Endothelial cell of umbilical vein (primary cell): ENCODE data around the gene PIK3R1. TPM values are rescaled to one million over a fixed set of nuclear protein-coding genes. Genes with fewer than 3 reads are reported as not detected.

Source experiments
- BruUV-seq: library from RNA; stranded (reverse); fragments of 400-500 nt; replicated peaks from 2 replicates; lab custom pipeline; 2021; lab: Mats Ljungman, UMichigan
- CTCF ChIA-PET: fragments of 300-600, 350-600 bp; sonication (Branson Sonifier 250); formaldehyde crosslinking; loops from one replicate; lab custom pipeline; 2021; ENCODE audit warnings: antibody characterized with exemption, inconsistent platforms; lab: Charles Lee
- POLR2A ChIA-PET: fragments of 300-600, 350-600 bp; sonication (Branson Sonifier 250); formaldehyde crosslinking; loops from one replicate; lab custom pipeline; 2021; ENCODE audit warnings: antibody characterized with exemption, inconsistent platforms; lab: Charles Lee
- DNase-seq: peaks from one replicate; pipeline ENCODE4 v3.0.0-alpha.2; 2011; ENCODE audit warnings: low read depth, low spot score
- FAIRE-seq: peaks from 2 replicates; lab custom pipeline; 2011; peaks lifted over from hg19 to GRCh38; lab: Jason Lieb, UNC
- H2AFZ ChIP-seq: 2 replicates; pipeline ENCODE4 v1.6.0; 2012; ENCODE audit warnings: low read depth, low read length, control low read depth, inconsistent platforms
- H3K27ac ChIP-seq: 2 replicates; pipeline ENCODE4 v1.5.1; 2011; ENCODE audit warnings: low read depth, mild to moderate bottlenecking, control low read depth, low read length, moderate library complexity; ENCODE audit not compliant: insufficient read depth
- H3K27me3 ChIP-seq, 2 experiments: 2 replicates each; pipeline versions ENCODE4 v1.6.0 to v1.6.1; 2011; ENCODE audit warnings: low read length in 2 of 2, mixed read lengths in 1 of 2; ENCODE audit not compliant: control insufficient read depth in 2 of 2, insufficient read depth in 2 of 2
- H3K36me3 ChIP-seq, 2 experiments: 2 replicates in 1 of 2; 3 replicates in 1 of 2; pipeline ENCODE4 v1.5.1; 2011; ENCODE audit warnings: low read length in 2 of 2, mild to moderate bottlenecking in 1 of 2, moderate library complexity in 1 of 2; ENCODE audit not compliant: control insufficient read depth in 2 of 2, insufficient read depth in 2 of 2; ENCODE audit errors: extremely low read depth in 1 of 2
- H3K4me1 ChIP-seq: 3 replicates; pipeline ENCODE4 v1.5.1; 2011; ENCODE audit warnings: mild to moderate bottlenecking, low read length; ENCODE audit not compliant: control insufficient read depth, insufficient read depth; ENCODE audit errors: extremely low read depth
- H3K4me2 ChIP-seq: 2 replicates; pipeline ENCODE4 v1.6.1; 2011; ENCODE audit warnings: low read length, control low read depth, mixed read lengths; ENCODE audit not compliant: insufficient read depth
- H3K4me3 ChIP-seq, 3 experiments: fragments of 200-600 bp in 1 of 3; sonication (generic), shearing (Covaris generic) in 1 of 3; replicated peaks in 1 of 3; 2 replicates each; pipeline ENCODE4 v1.5.1; 2011 to 2016; ENCODE audit warnings: control low read depth in 3 of 3, low read length in 3 of 3, mild to moderate bottlenecking in 2 of 3, inconsistent platforms in 1 of 3, low read depth in 1 of 3, moderate library complexity in 1 of 3; ENCODE audit not compliant: insufficient read depth in 1 of 3
- H3K79me2 ChIP-seq: 2 replicates; pipeline ENCODE4 v1.6.0; 2012; ENCODE audit warnings: low read length, inconsistent platforms; ENCODE audit not compliant: control insufficient read depth, insufficient read depth
- H3K9ac ChIP-seq: replicated peaks from 2 replicates; pipeline ENCODE3; 2011; ENCODE audit warnings: low read length, control low read depth; ENCODE audit not compliant: insufficient read depth; ENCODE audit errors: extremely low read depth
- H3K9me1 ChIP-seq: replicated peaks from 3 replicates; pipeline ENCODE4 v1.6.0; 2011; ENCODE audit warnings: mild to moderate bottlenecking, low read length; ENCODE audit not compliant: control insufficient read depth, insufficient read depth; ENCODE audit errors: extremely low read depth
- H3K9me3 ChIP-seq: replicated peaks from 2 replicates; pipeline ENCODE4 v1.5.1; 2012; ENCODE audit warnings: low read length, inconsistent platforms; ENCODE audit not compliant: control insufficient read depth, insufficient read depth
- H4K20me1 ChIP-seq: replicated peaks from 2 replicates; pipeline ENCODE3; 2011; ENCODE audit warnings: mild to moderate bottlenecking, low read length; ENCODE audit not compliant: control insufficient read depth, insufficient read depth; ENCODE audit errors: extremely low read depth
- CTCF ChIP-seq, 2 donors: IDR thresholded peaks; 1 replicate in 1 of 2; 2 replicates in 1 of 2; pipeline ENCODE4 v1.5.1; 2011; ENCODE audit warnings: low read length in 2 of 2, mild to moderate bottlenecking in 2 of 2, moderate library complexity in 2 of 2, control low read depth in 1 of 2, inconsistent platforms in 1 of 2, low read depth in 1 of 2; ENCODE audit not compliant: insufficient read depth in 1 of 2; ENCODE audit errors: extremely low read depth in 1 of 2
- EZH2 ChIP-seq: IDR thresholded peaks from 2 replicates; pipeline ENCODE4 v1.6.1; 2012; ENCODE audit warnings: borderline replicate concordance, low read depth, mild to moderate bottlenecking, moderate library complexity, low read length, inconsistent platforms; ENCODE audit not compliant: severe bottlenecking
- FOS ChIP-seq: IDR thresholded peaks from 2 replicates; pipeline ENCODE4 v1.6.1; 2011; ENCODE audit warnings: mild to moderate bottlenecking, low read length, moderate library complexity, borderline replicate concordance; ENCODE audit not compliant: insufficient read depth
- GATA2 ChIP-seq: IDR thresholded peaks from 2 replicates; pipeline ENCODE4 v1.7.0; 2011; ENCODE audit warnings: low read depth, mild to moderate bottlenecking, moderate library complexity, mixed read lengths, low read length; ENCODE audit not compliant: insufficient read length, insufficient read depth
- JUN ChIP-seq: IDR thresholded peaks from 2 replicates; pipeline ENCODE4 v1.6.1; 2011; ENCODE audit warnings: borderline replicate concordance, low read depth; ENCODE audit not compliant: insufficient read length, insufficient read depth
- MYC ChIP-seq: IDR thresholded peaks from one replicate; pipeline ENCODE4 v1.6.1; 2011; ENCODE audit warnings: mild to moderate bottlenecking, low read depth, low read length
- POLR2A ChIP-seq: IDR thresholded peaks from 2 replicates; pipeline ENCODE4 v1.6.1; 2012; ENCODE audit warnings: low read depth, mild to moderate bottlenecking, control low read depth, low read length
- POLR2AphosphoS5 ChIP-seq: IDR thresholded peaks from 2 replicates; pipeline ENCODE4 v1.6.1; 2012; ENCODE audit warnings: low read depth, mild to moderate bottlenecking, control low read depth, low read length, moderate library complexity; ENCODE audit not compliant: insufficient read depth
- dilution Hi-C: fragments of 300-500 bp; cut with MboI; formaldehyde crosslinking; loops from one replicate; pipeline ENCODE4 v1.15.0; 2019; ENCODE audit warnings: low sequenced_read_pairs; ENCODE audit not compliant: extremely low pct_ligation_motif_present
- intact Hi-C: fragments of 100-400 bp; cut with micrococcal nuclease; formaldehyde crosslinking; loops from one replicate; pipeline ENCODE4 v1.10.0; 2022
- polyA plus RNA-seq, 4 experiments: library from polyadenylated mRNA; depleted of rRNA in 3 of 4; stranded (reverse) in 3 of 4; unstranded in 1 of 4; fragments of >200 nt; gene quantifications; 2 replicates each; pipeline versions ENCODE4 v1.2.1 to v1.2.3, GENCODE V29; 2011 to 2012; ENCODE audit warnings: missing spikeins in 1 of 4
- total RNA-seq: library from RNA; stranded (reverse); gene quantifications from 2 replicates; pipeline ENCODE4 v1.2.3, GENCODE V29; 2021
- TF ChIP-seq, protein P1 (sequence below): IDR thresholded peaks from 2 replicates; pipeline ENCODE4 v1.6.1; 2011; ENCODE audit not compliant: insufficient read depth, insufficient read length

The PIK3R1 gene
- total and polyA plus RNA-seq, 2 donors (not counting 3 experiments of a cell fraction or from before 2014, with no cell fraction given) = 2.8 to 30.0 TPM

GRCh38 chr5:68348447-68349222, 133.1 kb downstream of the PIK3R1 start:
- peaks cover 20% of the 10 kb centered on the region for H3K4me1 ChIP-seq
- TF ChIP-seq POLR2AphosphoS5 (no peak), CTCF (IDR thresholded peaks at IDR 0.05; ENCODE audit: extremely low read depth in 1 of 2, insufficient read depth in 1 of 2, low read depth in 1 of 2, low read length in 2 of 2) (no peak), EZH2 (no peak), POLR2A (no peak), GATA2 (no peak), FOS (no peak), JUN (no peak), MYC (no peak)
- TF ChIP-seq, protein P1, sequence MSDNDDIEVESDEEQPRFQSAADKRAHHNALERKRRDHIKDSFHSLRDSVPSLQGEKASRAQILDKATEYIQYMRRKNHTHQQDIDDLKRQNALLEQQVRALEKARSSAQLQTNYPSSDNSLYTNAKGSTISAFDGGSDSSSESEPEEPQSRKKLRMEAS = no peak
- H3K27ac ChIP-seq = no peak overlapping the region
- intact Hi-C loops = no loop called here
- no peaks in the 10 kb centered on the region for H3K9me1 ChIP-seq
- no peak overlapping the region for H3K9ac ChIP-seq
- H4K20me1 ChIP-seq = no peaks in the 10 kb centered on the region
- ChIA-PET POLR2A (no interaction called here), CTCF (no interaction called here)
- H3K27me3 ChIP-seq = no peaks in the 10 kb centered on the region
- no peak overlapping the region for H3K4me2 ChIP-seq
- no peaks in the 10 kb centered on the region for H3K36me3 ChIP-seq
- H3K4me3 ChIP-seq = no peak overlapping the region
- no peaks in the 10 kb centered on the region for H3K79me2 ChIP-seq
- dilution Hi-C loops = no loop called here
- H2AFZ ChIP-seq = no peak overlapping the region
- no TSS peak for BruUV-seq
- DNase-seq (no peak), FAIRE-seq (no peak)
- H3K9me3 ChIP-seq = no peaks in the 10 kb centered on the region
